AG09309 (cell line): ENCODE results near the gene KIF20B.

Experiments used
- DNase-seq: peaks from one replicate; pipeline ENCODE4 v3.0.0-alpha.2; 2010; ENCODE audit warnings: low read depth
- H3K4me3 ChIP-seq: 2 replicates; pipeline ENCODE4 v1.5.1; 2011; ENCODE audit warnings: mild to moderate bottlenecking, low read depth, low read length, moderate library complexity; ENCODE audit not compliant: control insufficient read depth
- CTCF ChIP-seq: IDR thresholded peaks from 2 replicates; pipeline ENCODE4 v1.5.1; 2011; ENCODE audit warnings: mild to moderate bottlenecking, low read depth, low read length, inconsistent platforms; ENCODE audit not compliant: insufficient read depth, control insufficient read depth; ENCODE audit errors: missing control alignments

Gene KIF20B

GRCh38 chr10:89668386-89669071 lies 32.9 kb upstream of the KIF20B start:
- H3K4me3 ChIP-seq = no peak overlapping the region
- DNase-seq = no peak
- TF ChIP-seq CTCF = no peak

- no peak overlapping the region for H3K4me3 ChIP-seq
- DNase-seq = no peak
- no peak for TF ChIP-seq CTCF
Measured at GRCh38 chr10:89669985-89670384, 31.4 kb upstream of the KIF20B start.

GRCh38 chr10:89670926-89671325 lies 30.5 kb upstream of the KIF20B start:
- no peak for DNase-seq
- no peak for TF ChIP-seq CTCF
- no peak overlapping the region for H3K4me3 ChIP-seq

- no peak for TF ChIP-seq CTCF
- no peak overlapping the region for H3K4me3 ChIP-seq
- no peak for DNase-seq
Measured at GRCh38 chr10:89677341-89677740, 24.0 kb upstream of the KIF20B start.

- no peak for TF ChIP-seq CTCF
- no peak overlapping the region for H3K4me3 ChIP-seq
- no peak for DNase-seq
Measured at GRCh38 chr10:89679986-89680385, 21.4 kb upstream of the KIF20B start.

GRCh38 chr10:89683883-89684282 lies 17.5 kb upstream of the KIF20B start:
- no peak for TF ChIP-seq CTCF
- no peak for DNase-seq
- no peak overlapping the region for H3K4me3 ChIP-seq
